Left lung (tissue), 10 donors: ENCODE data around the gene ST6GALNAC3. TPM values are rescaled to one million over a fixed set of nuclear protein-coding genes. Genes with fewer than 3 reads are reported as not detected.

Experiments
- ATAC-seq: fragments of 200-7000 bp; cut with Tn5 transposase; one replicate; pipeline ENCODE4 v1.9.1; 2020; ENCODE audit warnings: moderate library complexity
- DNase-seq, 4 donors: peaks; one replicate each; pipeline ENCODE4 v3.0.0-alpha.2; 2013 to 2020
- H3K27ac ChIP-seq, 2 donors: fragments of 200-600 bp; sonication (generic) in 1 of 2; one replicate each; pipeline versions ENCODE4 v1.5.0 to v1.8.0; 2020 to 2021
- H3K27me3 ChIP-seq, 2 donors: fragments of 200-600 bp; sonication (generic) in 1 of 2; one replicate each; pipeline versions ENCODE4 v1.5.0 to v1.8.0; 2020 to 2021
- H3K36me3 ChIP-seq, 2 donors: fragments of 200-600 bp; sonication (generic) in 1 of 2; one replicate each; pipeline versions ENCODE4 v1.5.0 to v1.8.0; 2020 to 2021
- H3K4me1 ChIP-seq, 2 donors: fragments of 200-600 bp; one replicate each; pipeline ENCODE4 v1.8.0; 2021
- H3K4me3 ChIP-seq, 2 donors: fragments of 200-600 bp; sonication (generic) in 1 of 2; one replicate each; pipeline versions ENCODE4 v1.5.0 to v1.8.0; 2020 to 2021; ENCODE audit warnings: mild to moderate bottlenecking in 1 of 2
- H3K9me3 ChIP-seq, 2 donors: fragments of 200-600 bp; sonication (generic) in 1 of 2; one replicate each; pipeline versions ENCODE4 v1.5.0 to v1.8.0; 2020 to 2021
- CTCF ChIP-seq, 2 donors: fragments of 200-600 bp; sonication (generic) in 1 of 2; IDR thresholded peaks; one replicate each; pipeline versions ENCODE4 v1.5.0 to v1.8.0; 2021; ENCODE audit warnings: antibody characterized with exemption in 2 of 2
- intact Hi-C, 2 donors: fragments of 100-400 bp; cut with DNase I; formaldehyde crosslinking; loops; one replicate each; pipeline versions ENCODE4 v1.11.2 to v1.14.2; 2022
- polyA plus RNA-seq, 6 donors: library from polyadenylated mRNA; unstranded; fragments of 120-200 nt; gene quantifications; one replicate each; pipeline ENCODE4 v1.2.1, GENCODE V29; 2013; ENCODE audit not compliant: insufficient read length in 6 of 6
- total RNA-seq, 2 donors: library from RNA; stranded (reverse); fragmentation: NEBNext Ultra II Directional; extraction: Animal tissue kit (Norgen Biotek cat#: 25700); gene quantifications; one replicate each; pipeline ENCODE4 v1.2.1, GENCODE V29; 2021
- donor health status: DM: no; HTN: yes; CAD: no.
- donor health status: DM: no; HTN: no; CAD: no.

ST6GALNAC3 gene
- total and polyA plus RNA-seq, 8 donors: 3.4 to 37.7 (median 30.1) TPM

GRCh38 chr1:76103034-76103433, 28.5 kb downstream of the ST6GALNAC3 start:
- no peak for DNase-seq
- TF ChIP-seq CTCF (IDR thresholded peaks at IDR 0.05): no peak
- Histone ChIP-seq H3K9me3 (no peaks in the 10 kb centered on the region), H3K4me3 (no peak overlapping the region), H3K4me1 (peaks cover 0 to 9% of the 10 kb centered on the region in 2 donors), H3K27ac (no peak overlapping the region), H3K27me3 (no peaks in the 10 kb centered on the region), H3K36me3 (no peaks in the 10 kb centered on the region)
- ATAC-seq: no peak
- intact Hi-C loops: no loop called here

- no peak for TF ChIP-seq CTCF (IDR thresholded peaks at IDR 0.05)
- intact Hi-C loops: no loop called here
These were observed 30.8 kb downstream of the ST6GALNAC3 start for GRCh38 chr1:76105372-76105771.

GRCh38 chr1:76106251-76106650, 31.7 kb downstream of the ST6GALNAC3 start:
- TF ChIP-seq CTCF (IDR thresholded peaks at IDR 0.05): no peak
- ATAC-seq: no peak
- H3K27ac ChIP-seq: no peak overlapping the region

More at GRCh38 chr1:76105372-76105771, 30.8 kb downstream of the ST6GALNAC3 start:
- H3K4me1 ChIP-seq: peaks cover 0 to 9% of the 10 kb centered on the region in 2 donors
- H3K4me3 ChIP-seq: no peak overlapping the region
- DNase-seq (no peak), ATAC-seq (no peak)
- no peak overlapping the region for H3K27ac ChIP-seq
- no peaks in the 10 kb centered on the region for H3K27me3 ChIP-seq
- no peaks in the 10 kb centered on the region for H3K36me3 ChIP-seq
- H3K9me3 ChIP-seq: no peaks in the 10 kb centered on the region

GRCh38 chr1:76106719-76107235, 32.2 kb downstream of the ST6GALNAC3 start:
- intact Hi-C loops: no loop called here
- H3K27me3 ChIP-seq: no peaks in the 10 kb centered on the region
- no peak overlapping the region for H3K27ac ChIP-seq
- no peak overlapping the region for H3K4me3 ChIP-seq
- no peak for TF ChIP-seq CTCF (IDR thresholded peaks at IDR 0.05)
- no peak for ATAC-seq
- peaks cover 0 to 14% of the 10 kb centered on the region in 2 donors for H3K4me1 ChIP-seq
- no peak for DNase-seq
- no peaks in the 10 kb centered on the region for H3K9me3 ChIP-seq
- H3K36me3 ChIP-seq: no peaks in the 10 kb centered on the region

More at GRCh38 chr1:76106251-76106650, 31.7 kb downstream of the ST6GALNAC3 start:
- DNase-seq: no peak
- Histone ChIP-seq H3K4me3 (no peak overlapping the region), H3K4me1 (peaks cover 0 to 14% of the 10 kb centered on the region in 2 donors), H3K9me3 (no peaks in the 10 kb centered on the region), H3K36me3 (no peaks in the 10 kb centered on the region), H3K27me3 (no peaks in the 10 kb centered on the region)
- intact Hi-C loops: no loop called here

GRCh38 chr1:76109404-76109803, 34.9 kb downstream of the ST6GALNAC3 start:
- no peak for DNase-seq
- no peaks in the 10 kb centered on the region for H3K27me3 ChIP-seq
- TF ChIP-seq CTCF (IDR thresholded peaks at IDR 0.05): no peak
- no peak overlapping the region for H3K4me3 ChIP-seq
- intact Hi-C loops: no loop called here
- no peak overlapping the region for H3K27ac ChIP-seq
- peaks cover 0 to 14% of the 10 kb centered on the region in 2 donors for H3K4me1 ChIP-seq
- ATAC-seq: no peak
- no peaks in the 10 kb centered on the region for H3K9me3 ChIP-seq
- no peaks in the 10 kb centered on the region for H3K36me3 ChIP-seq
